HG03439 (cell line): Measurements from ENCODE around the gene GAK.
"Not testable (repeated sequence)": the region's sequence is repeated elsewhere in the genome, so short reads cannot be mapped to it uniquely, and the experiment has no call there.

ENCODE experiments used
- ATAC-seq: cut with Tn5 transposase; IDR thresholded peaks from one replicate; pipeline ENCODE4 v1.9.1; 2021; ENCODE audit warnings: mild to moderate bottlenecking, moderate library complexity; ENCODE audit not compliant: unreplicated experiment

Gene GAK

DNA sequence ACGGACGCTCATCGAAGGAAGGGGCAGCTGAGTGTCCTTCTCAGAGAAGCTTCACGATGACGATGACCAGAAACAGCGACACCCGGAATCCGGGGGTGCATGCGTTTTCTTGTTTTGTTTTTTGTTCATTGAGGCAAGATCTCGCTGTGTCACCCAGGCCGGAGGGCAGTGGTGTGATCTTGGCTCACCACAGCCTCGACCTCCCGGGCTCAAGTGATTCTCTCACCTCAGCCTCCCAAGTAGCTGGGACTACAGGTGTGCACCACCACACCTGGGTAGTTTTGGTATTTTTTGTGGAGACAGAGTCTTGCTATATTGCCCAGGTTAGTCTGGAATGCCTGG lies 21.4 kb upstream of the GAK start:
- no peak for ATAC-seq

GRCh38 chr4:952881-953573 lies 20.9 kb upstream of the GAK start:
- no peak for ATAC-seq

DNA sequence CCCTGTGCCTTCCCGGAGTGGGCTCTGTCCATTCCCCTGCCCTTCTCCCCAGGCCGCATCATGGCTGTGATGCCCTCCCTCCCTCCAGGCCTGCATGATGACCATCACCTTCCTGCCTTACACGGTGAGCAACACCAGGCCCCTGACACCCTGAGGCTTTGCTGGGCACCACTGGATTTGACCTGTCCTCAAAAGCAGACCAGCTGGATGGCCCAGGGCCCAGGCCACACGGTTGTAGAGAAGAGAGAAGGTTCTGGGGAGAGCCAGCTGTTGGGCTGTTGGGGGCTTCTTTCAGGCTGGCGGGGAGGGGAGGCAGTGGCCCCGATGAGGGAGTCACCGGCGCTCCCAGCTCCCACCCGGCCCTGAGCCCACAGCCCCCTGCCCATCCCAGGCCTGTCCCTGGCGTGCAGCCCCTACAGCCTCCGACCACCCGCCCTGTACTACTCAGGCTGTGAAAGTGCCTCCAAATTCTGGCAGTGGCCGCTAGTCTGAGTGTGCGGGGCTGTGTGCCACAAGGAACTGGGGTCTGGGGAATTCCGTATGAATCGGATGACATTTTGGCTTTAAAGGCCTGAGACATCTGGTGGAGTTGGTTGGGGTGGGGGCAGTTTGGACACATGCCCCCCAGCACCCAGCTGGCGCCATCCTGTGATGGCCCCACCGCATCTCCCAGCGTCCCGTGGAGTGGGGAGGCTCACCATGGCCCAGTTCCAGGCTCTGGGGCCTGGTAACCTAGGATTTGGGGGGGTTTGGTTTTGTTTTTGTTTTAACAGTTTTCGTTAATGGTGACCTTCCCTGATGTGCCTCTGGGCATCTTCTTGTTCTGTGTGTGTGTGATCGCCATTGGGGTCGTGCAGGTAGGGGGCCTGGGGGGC lies 19.7 kb upstream of the GAK start:
- ATAC-seq = no peak

- ATAC-seq = no peak
These were observed 19.1 kb upstream of the GAK start for GRCh38 chr4:951186-951585.

DNA sequence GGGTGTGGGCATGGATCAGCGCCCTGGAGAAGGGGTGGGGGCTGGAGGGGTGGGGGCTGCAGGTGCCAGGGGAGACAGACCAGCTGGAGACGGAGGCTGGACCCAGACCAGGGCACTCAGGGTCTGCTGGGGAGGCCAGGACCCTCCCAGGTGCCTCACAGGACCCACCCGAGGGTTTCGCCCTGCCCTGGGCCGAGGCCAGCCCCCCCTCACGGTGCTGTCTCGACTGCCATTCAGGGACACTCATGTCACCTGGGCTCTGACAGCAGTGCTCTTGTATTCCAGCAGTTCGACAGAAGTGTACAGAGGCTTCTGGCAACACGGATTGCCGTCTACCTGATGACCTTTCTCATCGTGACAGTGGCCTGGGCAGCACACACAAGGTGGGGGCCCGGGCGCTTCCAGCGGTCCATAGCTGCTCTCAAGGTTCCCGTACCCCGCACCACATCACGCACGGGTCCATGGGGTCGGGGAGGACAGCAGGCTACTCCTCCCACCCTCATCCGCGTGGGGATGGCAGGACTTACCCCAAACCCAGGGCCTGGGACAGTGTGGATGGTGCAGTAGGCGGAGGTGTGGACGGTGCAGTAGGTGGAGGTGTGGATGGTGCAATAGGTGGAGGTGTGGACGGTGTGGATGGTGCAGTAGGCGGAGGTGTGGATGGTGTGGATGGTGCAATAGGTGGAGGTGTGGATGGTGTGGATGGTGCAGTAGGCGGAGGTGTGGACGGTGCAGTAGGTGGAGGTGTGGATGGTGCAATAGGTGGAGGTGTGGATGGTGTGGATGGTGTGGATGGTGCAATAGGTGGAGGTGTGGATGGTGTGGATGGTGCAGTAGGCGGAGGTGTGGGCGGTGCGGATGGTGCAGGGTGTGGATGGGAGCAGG lies 18.3 kb upstream of the GAK start:
- no peak for ATAC-seq

DNA sequence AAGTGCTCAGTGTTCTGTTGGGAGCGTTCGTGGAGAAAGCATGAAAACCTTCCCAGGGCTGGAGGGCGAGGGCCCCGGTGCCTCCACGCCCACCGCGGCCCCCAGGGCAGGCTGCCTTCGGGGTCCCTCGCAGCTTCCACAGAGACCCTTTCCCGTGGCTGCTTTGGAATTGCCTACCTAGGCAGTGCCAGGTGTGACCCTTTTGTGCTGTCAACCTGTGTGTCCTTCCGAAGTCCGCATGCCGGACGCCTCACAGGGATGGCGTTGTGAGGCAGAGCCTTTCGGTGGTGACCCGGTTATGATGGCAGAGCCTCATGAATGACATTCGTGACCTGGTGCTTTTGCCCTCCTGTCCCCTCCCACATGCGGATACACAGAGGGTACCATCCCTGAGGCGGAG lies 17.5 kb upstream of the GAK start:
- no peak for ATAC-seq

DNA sequence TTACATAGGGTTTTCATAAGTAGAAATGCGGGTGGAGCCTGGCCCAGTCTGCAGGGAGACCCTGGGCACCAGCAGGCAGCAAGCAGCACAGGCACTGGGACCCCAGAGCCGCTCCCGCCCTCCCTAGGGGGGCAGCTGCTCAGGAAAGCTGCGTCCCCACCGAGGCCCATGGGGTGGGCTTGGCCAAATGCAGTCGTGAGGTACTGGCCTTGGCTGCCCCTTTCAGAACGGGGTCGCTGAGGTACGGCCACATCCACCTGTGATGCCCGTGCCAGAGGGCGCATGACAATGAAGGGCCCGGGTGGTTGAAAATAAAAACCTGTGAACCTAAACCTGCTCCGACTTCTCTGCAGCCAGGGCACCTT lies 16.8 kb upstream of the GAK start:
- no peak for ATAC-seq

DNA sequence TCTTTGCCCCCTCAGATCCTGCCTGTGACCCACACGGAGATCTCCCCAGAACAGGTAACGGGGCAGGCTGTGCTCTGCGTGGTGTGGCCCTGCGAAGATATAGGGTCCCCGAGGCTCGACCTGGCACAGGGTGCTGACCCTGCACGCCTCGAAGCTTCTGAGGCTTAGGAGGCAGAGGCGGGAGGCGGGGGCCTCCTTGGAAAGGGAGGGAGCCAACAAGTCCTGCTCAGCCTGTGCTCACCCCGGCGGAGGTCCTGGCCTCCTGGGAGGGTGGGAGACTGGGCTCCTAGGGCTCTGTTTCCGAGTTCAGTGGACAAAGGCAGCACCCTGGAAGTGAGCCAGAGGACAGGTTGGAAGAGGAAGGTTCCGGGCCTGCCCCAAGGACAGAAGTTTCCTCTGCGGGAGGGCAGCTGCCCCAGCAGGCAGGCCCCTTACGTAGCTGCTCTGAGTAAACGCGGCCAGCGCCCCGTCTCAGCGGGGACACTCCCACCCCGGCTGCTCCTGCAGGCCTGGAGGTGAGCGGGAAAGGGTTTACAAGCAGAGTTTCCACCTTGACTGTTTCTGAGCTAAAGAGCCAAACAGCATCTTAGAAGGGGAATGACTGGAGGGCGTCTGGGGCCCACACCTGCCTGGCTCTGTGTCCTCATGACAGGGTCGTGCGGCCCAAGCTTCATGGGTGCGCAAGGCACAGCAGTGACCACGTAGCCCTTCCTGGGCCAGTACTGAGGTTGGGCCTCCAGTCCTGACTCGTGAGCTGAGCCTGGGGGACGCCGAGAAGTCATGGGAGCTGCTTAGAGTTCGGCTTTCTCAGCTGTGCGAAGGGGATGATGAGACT lies 16.2 kb upstream of the GAK start:
- no peak for ATAC-seq

GRCh38 chr4:947491-947971 lies 15.4 kb upstream of the GAK start:
- ATAC-seq = no peak

DNA sequence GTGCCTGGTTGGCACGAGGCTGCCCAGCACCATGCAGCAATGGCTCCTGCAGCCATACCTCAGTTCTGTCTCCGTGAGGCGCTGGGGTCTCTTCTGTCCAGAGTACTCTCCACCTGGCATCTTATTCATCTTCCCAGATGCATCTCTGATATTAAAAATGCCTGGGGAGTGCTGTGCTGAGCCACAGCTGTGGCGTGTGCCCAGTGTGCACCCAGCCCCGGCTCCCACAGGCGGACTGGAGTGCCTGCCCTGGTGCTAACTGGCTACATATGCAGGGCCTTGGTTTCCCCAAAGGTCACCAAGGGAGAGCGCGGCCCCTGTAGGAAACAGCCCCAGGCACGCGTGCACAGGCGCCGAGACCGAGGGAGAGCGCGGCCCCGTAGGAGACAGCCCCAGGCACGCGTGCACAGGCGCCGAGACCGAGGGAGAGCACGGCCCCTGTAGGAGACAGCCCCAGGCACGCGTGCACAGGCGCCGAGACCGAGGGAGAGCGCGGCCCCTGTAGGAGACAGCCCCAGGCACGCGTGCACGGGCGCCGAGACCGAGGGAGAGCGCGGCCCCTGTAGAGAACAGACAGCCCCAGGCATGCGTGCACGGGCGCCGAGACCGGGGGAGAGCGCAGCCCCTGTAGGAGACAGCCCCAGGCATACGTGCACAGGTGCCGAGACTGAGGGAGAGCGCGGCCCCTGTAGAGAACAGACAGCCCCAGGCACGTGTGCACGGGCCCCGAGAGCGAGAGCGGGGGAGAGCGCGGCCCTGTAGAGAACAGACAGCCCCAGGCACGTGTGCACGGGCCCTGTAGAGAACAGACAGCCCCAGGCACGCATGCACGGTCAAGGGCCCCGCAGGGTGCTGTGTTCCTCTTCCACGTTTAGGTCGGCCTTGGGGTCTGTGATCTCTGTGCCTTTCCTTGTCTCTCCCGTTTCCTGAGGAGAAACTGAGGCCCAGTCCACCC lies 14.7 kb upstream of the GAK start:
- no peak for ATAC-seq

- ATAC-seq = no peak
These were observed 14.0 kb upstream of the GAK start for GRCh38 chr4:946103-946450.

GRCh38 chr4:945274-946102 lies 13.4 kb upstream of the GAK start:
- ATAC-seq = no peak

GRCh38 chr4:939508-939907 lies 7.4 kb upstream of the GAK start:
- not testable (repeated sequence) for ATAC-seq

DNA sequence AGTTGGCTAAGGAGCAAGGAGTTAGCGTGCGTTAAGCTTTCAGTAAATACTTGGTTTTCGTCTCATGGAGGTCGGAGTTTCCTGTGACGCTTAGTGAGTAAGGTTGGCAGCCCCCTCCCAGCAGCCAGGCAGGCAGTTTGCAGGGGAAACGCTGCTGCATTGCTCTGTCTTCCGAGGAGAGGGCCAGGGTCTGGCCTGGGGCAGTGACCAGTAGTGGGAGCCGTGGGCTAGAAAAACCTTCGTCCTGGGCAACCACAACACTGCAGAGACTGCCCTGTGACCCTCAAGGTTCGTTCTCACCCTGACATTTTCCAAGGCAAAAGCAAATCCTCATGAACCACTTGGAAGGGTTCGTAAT lies 576 bp upstream of the GAK start:
- peak; percentile 1 for ATAC-seq

- peak; percentile 12 for ATAC-seq
These were observed 739 bp downstream of the GAK start for GRCh38 chr4:931194-931959.

DNA sequence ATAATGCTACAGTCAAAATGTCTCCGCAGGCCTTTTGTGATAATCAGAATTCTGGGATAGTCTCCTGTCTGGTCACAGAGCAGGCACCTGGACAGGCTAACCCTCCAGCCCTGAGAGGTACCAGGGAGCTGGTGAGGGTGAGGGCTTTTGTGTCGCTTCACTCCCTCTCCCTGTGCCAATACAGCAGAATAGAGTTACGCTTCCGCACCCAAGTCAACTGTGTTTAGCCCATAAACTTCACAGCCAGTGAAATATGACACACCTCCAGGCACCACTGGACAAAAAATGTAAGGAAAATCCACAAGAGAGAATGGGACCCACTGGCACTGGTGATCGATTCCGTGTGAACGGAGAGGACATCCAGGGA lies 1.3 kb downstream of the GAK start:
- ATAC-seq = no peak

DNA sequence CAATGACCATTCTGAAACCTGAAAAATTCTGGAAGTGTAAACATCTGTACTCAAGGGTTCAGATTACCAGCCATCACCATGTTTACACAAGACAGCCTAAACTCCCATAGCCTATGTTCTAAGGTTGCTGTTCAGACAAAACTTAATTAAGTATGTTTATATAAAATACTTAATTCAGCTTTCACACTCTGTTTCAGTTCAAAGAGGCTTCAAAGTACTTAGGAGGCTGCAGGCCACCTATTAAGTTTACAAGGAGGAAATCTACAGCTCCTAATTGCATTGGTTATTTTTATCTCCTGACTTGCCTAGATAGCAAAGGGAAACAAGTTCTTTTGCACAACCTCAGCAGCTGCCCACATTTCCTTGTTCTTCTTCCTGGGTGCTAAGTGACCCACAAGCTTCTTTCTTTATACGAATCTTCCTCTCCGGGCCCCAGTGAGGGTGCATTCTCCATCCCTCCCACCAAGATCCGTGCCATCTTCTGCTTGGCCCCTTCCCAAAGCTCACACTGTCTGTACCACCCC lies 2.0 kb downstream of the GAK start:
- no peak for ATAC-seq
